C4-2B (cell line): ENCODE results near the gene MTHFD2.

ENCODE experiments used
- CTCF ChIP-seq: fragments of 450-650 bp; conservative IDR thresholded peaks from 2 replicates; pipeline ENCODE4 v1.5.1; 2017; ENCODE audit warnings: mild to moderate bottlenecking
- ZFX ChIP-seq: fragments of 450-650 bp; IDR thresholded peaks from 2 replicates; pipeline ENCODE4 v1.6.1; 2017

DNA sequence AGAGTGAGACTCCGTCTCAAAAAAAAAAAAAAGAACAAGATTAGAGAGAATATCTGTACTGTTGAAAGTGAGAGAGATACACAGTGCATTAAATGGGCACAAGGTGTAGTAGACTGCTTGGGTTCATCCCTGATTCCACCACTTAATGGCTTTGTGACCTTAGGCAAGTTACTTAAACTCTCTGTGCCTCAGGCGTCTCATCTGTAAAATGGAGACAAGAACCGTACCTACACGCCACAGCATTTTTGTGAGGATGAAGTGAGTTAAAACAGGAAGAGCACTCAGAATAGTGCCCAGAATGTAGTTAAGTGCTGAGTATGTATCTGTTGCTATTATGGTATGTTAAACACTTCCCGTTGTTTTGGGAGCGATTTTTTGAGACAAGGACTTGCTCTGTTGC lies 64.3 kb downstream of the MTHFD2 start:
- TF ChIP-seq CTCF (no peak), ZFX (no peak)
